Activated CD8-positive, alpha-beta memory T cell treated with anti-CD3 and anti-CD28 coated beads, Interleukin-2, amount 50 U/mL, for 48 hours (primary cell): ENCODE data around the gene CCDC178.

Source experiments
- DNase-seq: peaks from one replicate; pipeline ENCODE4 v3.0.0-alpha.2; 2020

CCDC178 gene

DNA sequence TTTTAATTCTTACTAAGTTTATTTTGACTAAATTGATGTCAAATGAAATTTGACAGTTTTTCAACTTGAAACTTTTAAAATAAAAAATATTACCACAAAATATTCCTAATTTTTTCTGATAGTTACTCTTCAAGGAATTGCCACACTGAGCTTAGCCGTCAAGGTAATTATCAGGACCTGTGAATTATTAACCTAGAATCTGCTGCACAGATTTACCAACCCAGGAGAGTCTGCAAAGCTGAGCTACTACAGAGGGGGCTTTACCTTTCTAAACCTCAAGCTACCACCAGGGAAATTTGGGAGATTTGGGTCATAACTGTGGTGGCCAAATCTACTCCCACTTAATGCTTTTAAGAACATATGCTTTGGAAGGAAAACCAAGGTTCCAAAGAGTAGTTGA is 324.6 kb downstream of the CCDC178 start:
- DNase-seq: no peak

DNA sequence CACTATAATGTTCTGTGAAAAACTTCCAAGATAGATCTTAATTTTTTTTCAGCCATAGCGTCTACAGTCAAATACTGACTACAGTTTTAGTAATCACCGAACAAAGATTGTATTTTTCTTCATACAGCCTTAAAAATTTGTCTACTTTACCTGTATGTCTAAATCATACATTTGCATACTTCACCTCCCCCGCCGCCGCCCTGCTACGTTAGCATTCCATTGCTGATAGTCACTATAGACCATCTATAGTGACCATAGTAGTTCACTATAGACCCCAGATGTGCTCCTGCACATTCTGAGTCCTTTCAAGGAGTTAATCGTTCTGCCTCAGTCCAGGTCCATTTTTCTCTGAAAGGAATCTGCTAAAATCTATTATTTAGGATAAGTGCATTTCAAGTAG is 325.0 kb downstream of the CCDC178 start:
- no peak for DNase-seq

DNA sequence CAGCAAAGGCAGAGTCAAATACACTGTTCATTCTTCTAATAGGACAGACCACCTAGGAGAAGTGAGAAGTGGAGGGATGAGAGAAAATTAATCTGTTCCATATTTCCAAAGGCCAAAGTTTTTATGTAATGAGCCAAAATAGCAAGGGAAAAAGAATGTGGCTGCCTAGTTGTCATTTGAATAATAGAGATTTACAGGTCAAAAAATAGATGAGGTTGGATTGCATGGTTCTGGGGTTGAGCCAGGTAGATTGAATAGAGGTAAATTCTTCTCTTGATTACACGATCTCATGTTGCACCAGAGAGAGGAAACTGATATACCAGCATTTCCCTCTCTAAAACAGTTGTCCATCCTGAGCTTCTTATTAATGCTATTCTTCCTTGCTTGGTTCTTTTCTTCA is 325.8 kb downstream of the CCDC178 start:
- no peak for DNase-seq

DNA sequence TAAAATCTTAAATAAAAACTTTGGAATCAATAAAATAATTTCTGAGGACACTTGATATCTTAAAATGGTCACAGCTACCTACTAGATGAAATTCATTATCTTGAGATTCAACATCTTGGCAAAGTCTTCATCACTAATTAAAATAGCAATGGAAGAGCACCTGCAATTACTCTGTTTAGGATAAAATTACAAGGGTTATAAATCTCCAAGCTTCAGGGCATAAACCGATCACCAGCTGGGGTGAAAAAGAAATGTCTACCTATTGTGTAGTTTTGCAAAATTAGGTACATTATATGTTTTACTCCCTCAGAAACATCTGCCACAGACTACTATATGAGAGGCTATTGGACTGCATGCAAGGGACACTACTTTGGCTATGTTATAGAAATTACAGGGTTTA is 327.1 kb downstream of the CCDC178 start:
- DNase-seq: no peak

DNA sequence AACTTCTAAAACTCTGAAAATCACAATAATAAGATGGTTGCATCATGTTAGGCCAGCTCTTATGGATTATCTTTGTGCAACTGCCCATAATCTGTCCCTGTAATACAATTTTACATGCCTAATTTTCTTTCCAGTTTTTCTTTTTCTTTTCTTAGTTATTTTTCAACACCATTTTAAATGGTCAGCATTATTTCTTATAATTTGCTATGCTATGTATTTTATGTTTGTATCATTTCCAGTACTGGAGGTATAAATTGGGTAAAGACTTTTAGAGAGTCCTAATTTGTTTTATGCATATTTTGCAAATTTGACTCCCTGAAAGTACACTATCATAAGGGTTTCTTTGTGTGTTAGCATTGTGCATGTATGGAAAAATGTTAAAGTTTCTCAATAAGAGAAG is 333.0 kb downstream of the CCDC178 start:
- no peak for DNase-seq

DNA sequence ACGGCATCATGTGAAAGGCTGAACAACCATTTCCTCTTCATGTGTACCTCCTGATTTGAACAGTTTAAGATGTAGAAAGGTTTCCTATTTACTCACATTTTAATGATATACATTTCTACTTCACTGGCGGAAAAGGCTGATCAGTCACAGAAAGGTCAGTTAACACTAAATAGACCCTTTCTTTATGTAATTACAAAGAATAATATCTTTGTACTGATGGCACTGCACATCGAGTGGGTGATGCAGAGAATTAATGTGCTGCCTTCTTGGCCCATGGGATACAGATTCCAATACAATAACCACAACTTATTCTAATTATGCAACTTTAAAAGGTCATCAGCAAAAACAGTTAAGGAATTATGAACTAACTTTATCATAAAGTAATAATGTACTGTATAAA is 339.2 kb downstream of the CCDC178 start:
- DNase-seq: no peak

DNA sequence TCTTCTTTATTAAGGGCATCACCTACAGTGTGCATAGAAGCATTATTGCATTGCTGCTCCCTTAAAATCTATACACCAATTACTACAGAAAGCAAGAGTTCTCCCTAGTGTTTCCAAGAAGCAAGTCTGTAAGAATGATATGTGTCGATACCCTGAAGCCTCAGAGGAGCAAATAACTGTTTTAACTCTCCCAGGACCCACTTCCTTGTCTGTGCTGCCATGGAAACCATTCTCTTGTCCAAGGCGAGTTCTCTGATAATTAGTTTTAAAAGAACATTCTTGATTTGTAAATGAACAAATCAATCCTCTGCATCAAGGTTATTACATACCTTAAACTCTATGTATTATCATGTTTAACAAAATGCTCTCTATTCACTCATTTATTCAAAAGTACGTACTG is 340.9 kb downstream of the CCDC178 start:
- no peak for DNase-seq

DNA sequence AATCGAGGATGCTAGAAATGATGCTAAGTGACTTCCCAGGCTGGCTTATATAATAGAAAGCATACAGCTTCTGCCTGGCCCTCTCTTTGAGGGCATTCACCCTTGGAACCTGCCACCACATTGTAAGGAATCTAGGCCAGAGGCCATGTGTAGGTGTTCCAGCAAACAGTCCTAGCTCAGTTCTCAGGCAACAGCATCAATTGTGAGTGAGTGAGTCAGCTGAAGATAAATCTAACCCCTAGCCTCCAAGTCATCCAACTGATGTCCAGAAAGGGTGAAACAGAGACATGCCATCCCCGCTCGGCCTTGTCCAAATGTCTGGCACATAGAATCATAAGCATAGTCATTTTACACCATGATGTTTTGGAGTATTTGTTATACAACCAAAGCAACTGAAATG is 343.4 kb downstream of the CCDC178 start:
- DNase-seq: no peak

DNA sequence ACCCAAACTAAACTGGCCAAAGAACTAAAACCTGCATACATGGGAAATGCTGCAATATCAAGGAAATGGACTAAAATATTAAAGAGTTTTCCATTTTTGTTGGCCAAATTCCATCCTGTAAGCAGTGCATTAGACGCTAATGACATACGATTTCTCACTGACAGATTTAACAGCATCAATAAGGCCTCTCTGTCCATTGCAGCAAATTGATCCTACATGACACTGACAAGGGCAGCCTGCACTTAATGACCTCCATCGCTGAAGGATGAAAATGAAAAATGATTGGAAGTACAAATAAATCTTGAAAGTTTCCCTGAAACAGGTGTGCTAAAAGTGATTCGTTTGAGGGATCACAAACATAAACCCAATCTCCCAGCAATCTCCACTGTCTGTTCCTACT is 350.1 kb downstream of the CCDC178 start:
- DNase-seq: no peak

DNA sequence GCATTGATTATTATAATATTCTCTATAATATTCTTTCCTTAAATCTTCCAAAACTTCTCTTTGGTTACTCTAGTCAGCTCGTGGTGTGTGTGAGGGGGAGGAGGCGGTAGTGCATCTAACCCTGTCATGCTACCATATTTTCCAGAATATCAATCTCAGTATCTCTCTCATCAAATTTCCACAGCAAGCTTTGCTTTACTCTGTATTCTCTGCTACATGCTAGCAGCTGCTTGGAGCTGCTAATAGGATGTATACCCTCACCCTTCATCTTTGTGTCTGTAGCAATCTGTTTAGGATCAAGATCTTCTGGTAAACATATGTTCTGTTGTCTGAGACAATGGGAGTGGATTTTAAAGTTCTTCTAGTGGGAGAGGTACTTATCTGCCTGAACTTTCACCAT is 363.9 kb downstream of the CCDC178 start:
- DNase-seq: no peak

DNA sequence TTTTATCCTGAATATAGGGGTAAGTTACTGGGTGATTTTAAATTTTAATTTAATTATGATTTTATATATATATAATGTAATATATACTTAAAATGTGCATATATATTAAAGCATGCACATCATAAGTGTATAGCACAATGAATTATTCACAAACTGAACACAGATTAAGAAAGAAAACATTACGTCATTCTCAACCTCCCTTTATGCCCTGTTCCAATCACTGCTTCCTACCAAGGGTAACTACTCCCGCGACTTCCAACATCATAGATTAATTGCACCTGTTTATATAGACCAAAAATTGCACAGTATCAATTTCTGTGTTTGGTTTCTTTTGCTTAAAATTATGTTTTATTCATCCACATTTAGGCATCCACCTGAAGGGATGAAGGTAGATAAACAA is 366.4 kb downstream of the CCDC178 start:
- no peak for DNase-seq

DNA sequence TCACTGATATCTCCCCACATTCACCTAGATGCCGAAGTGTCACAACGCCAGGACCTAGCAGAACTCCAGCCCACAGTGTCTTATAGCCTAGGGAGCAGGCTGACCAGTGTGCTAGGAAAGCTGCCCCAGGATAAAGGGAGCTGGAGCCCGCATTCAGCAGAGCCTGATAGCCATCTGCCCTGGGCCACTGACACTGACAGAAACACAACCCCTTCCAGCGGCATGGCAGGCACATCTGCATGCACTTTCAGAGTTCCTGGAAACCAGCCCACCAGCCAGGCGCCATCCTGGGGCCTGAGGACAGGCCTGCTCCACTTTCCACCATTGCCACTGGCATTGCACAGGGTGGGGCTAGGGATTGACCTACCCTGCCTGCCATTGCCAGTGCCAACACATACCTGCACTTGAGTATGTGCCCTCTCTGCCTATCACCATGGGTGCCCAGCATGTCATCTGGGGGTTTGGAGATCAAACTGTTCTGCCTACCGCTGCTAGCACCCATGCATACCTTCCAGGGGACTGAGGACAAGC is 377.6 kb downstream of the CCDC178 start:
- no peak for DNase-seq

DNA sequence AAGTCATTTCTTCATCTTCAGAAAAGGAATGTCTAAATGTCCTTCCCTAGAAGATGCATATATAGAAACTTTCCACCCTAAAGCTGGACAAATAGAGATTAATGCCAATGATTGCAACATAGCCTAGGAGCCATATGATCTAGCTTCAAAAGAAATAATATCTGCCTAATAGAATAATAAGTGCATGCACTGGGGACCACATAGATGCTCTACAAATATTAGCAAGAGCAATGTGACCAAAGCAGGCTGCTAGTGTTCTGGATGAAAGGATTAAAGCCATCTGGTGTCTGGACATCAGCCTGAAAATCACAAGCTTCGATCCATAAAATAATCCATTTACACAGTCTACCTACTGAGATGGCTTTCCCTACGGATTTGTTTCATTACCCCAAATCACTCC is 387.6 kb downstream of the CCDC178 start:
- no peak for DNase-seq

DNA sequence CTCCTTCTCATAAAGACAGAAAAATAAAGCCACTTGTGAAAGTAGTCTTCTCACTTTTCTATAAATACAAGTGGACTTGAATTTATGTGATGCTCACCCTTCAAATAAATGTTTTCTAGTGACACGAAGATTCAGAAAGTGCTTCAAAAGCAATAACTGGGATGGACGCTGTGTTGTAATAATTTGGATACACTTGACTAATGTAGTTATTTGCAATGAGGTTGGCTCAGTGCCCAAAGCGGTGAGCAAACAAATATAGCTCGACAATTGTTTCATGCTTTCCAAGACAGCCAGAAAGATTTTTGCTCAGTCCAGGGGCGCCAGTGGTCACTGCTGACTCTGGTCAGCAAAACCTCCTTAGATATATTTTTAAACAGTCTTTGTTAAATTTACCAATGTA is 389.1 kb downstream of the CCDC178 start:
- no peak for DNase-seq

DNA sequence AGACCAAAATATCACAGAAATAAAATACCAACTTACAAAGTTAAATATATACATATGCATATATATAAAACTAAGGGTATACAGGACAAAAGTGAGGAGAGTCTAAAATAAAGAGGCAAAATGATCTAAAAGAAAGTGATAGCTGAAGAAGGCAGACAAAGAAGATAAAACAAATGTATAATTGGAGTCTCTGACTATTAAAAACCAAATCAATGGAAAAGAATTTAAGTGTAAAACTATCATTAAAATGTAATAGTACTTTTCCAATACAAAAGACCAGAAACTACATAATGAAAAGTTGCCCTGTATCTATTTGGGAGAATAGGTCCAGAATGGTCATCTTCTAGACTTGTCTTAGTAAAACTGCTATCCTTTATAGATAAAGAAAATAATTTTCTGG is 400.3 kb downstream of the CCDC178 start:
- no peak for DNase-seq

DNA sequence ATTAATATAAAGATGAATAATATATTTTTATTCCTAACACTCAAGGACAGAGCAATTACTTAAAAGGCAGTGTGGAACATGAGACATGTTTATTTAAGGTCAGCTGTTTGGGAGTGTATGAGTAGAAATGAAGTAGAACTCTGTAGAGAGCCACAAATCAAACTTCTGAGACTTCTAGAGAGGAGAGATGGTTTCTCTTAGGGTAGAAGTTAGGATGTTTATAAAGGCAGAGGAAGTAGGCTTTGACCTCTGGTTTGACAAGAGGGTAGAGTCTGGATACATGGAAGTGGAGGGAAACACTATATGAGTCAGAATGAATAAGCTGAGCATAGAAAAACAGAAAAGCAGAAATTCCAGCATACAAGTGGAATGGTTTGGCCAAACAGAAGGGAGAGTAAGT is 405.6 kb downstream of the CCDC178 start:
- DNase-seq: no peak

DNA sequence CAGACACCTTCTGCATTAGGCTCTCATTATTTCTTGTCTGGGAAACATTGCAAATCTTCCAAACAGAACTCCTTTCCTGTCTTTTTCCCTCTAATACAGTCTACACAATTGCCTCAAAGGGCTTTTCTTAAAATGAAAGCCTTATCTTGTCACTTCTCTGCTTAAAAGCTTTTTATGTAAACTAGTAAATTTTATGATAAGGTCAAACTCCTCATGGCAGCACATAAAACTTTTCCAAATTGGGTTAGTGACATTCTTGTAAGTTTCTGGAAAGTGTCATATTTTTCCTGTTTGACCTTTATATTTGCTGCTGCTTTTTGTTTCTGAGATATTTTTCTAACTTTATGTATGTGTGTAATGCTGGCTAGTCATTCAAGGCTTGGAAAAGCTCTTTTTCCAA is 406.3 kb downstream of the CCDC178 start:
- no peak for DNase-seq

DNA sequence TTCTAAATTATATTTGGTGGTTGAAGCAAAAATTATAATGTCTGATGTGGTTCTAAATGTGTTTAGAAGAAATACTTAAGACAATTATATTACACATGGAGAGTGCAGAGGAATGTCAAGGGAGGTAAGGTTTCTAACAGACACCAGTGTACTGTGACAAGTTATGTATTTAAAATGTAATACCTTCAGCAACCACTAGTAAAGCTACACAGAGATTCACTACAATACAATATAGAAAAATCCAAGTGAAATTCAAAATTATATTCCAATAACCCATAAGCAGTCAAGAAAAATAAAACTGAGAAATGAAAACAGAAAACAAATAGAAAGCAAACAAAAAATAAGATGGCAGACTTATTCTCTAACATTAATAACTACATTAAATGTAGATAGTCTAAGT is 418.2 kb downstream of the CCDC178 start:
- DNase-seq: no peak

DNA sequence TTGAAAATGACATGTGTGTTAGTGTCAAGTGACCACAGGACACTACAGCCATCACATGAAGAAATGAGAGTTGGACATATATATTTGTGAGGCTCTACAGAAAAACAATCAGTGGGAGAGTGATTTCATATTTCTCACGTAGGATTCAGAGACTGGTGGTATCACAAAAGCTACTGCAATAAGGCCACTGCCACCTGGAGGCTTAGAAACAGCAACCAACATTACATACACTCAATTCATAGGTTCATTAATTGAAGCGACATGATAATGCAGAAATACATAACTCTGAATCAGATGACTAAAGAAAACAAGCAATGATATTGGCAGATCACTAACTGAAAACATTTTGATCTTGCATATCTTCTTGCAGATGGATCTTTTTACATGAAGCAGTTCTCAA is 419.6 kb downstream of the CCDC178 start:
- no peak for DNase-seq

DNA sequence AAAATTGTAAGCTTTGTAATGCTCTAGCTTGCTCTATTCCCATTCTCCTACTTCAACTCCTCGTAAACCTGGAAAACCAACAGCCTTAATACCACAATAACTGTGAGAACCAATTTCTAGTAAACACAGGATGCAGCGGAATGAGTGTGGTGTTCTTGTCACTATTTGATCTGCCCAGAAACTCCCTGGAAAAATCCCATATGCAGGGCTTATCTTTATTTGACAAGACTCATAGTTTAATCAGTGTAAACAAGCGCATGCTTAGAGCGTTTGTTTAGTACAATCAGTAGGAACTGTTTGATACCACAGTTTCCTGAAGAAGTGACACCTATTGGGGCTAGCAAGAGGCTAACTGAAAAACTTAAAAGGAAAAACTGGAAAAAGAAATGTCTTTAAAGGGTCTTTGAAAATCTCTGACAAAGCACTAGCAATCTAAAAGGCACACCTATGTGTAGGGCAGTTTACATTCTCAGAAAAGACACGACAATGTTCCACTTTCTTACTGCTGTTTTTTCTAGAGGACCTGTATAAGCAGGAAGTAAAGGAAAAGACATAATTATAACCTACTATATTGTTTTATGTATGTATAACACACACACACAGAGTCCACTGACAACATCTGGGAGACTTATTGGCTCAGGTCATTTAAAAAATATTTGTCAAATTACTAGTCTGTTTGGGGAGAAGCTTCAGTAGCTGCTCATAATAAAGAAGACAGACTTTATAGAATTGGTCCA is 426.3 kb downstream of the CCDC178 start:
- no peak for DNase-seq

DNA sequence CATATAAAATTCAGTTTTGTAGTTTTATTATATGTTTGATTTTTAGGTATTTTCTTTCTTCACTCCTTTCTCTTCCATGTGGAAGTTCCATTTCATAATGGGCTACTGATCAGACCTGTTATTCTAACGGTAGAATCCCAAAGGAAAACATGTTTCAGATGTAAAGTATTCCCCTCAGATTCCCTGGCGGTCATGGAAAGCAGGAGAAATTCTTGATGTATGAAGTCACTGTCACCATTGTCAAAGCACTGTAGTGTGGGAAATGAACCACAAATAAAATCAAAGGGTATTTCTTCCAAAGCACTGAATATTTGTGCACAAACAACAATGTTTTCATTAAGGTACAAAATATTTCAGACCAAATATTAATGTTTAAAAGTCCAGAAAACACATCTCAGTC is 430.4 kb downstream of the CCDC178 start:
- DNase-seq: no peak

DNA sequence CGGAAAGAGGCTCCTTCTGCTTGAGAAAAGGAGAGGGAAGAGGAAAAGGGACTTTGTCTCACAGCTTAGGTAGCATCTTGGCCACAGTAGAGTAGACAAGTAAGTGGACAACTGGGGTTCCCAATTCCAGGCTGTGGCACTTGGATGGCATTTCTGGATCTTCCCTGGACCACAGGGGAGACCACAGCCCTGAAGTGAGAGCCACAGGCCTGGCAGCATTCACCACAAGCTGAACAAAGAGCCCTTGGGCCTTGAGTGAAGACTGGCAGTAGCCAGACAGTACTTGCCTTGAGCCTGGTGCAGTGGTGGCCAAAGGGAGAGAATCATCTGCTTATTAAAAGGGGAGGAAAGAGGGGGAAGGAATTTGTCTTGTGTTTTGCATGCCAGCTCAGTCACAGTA is 441.6 kb downstream of the CCDC178 start:
- DNase-seq: no peak

DNA sequence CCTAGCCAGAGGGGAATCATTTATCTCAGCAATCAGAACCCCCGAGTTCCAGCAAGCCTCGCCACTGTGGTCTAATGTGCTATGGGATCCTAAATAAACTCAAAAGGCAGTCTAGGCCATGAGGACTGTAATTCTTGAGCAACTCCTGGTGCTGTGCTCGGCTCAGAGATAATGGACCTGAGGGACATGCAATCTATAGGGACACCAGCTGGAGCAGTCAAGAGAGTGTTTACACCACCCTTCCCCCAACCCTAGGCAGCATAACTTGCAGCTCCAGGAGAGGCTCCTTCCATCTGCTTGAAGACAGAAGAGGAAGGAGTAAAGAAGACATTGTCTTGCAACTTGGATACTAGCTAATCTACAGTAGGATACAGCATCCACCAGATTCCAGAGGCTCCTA is 442.2 kb downstream of the CCDC178 start:
- DNase-seq: no peak

DNA sequence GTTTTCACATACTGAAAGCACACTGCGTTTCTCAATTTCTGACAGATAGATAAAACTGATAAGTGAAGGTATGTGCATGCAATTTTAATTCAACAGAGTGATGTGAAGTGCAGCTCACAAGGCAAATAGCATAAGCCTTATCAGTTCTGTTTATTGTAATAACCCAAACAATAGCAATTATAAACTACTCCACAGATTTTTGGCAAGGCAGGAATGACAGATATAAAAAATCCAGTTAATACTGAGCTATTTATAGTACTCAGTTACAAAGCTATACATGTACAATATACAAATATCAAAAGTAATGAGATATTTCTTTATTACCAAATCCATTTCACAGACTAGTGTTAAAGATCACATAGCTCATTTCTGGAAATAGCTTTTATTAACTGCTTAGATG is 456.8 kb downstream of the CCDC178 start:
- no peak for DNase-seq

DNA sequence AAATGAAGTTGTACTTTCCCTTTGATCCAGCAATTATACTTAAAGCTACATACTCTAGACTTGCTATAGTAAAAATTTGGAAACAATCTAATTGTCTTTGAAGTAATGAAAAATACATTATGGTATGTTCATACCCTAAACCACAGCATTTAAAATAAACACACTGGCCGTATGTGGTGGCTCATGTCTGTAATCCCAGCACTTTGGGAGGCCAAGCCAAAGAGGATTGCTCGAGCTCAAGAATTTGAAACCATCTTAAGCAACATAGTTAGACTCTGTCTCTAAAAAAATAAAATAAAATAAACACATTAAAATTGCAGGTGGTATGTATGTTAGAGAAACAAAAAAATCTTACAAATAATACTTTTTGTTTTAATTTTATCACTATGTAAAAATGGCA is 459.6 kb downstream of the CCDC178 start:
- DNase-seq: no peak
